Fibroblast of pulmonary artery (primary cell): ENCODE measurements around the gene VAV1.

ENCODE experiments used
- DNase-seq: peaks from one replicate; pipeline ENCODE4 v3.0.0-alpha.2; 2010; ENCODE audit warnings: low read depth
- H3K4me3 ChIP-seq: replicated peaks from 2 replicates; pipeline ENCODE4 v1.5.1; 2011; ENCODE audit warnings: low read depth, mild to moderate bottlenecking, control low read depth, low read length, moderate library complexity
- CTCF ChIP-seq: IDR thresholded peaks from 2 replicates; pipeline ENCODE4 v1.5.1; 2011; ENCODE audit warnings: mild to moderate bottlenecking, control low read depth, low read length, inconsistent platforms; ENCODE audit errors: missing control alignments

VAV1 gene

GRCh38 chr19:6894313-6894712 lies 121.8 kb downstream of the VAV1 start:
- no peak for TF ChIP-seq CTCF
- no peak for DNase-seq
- no peak overlapping the region for H3K4me3 ChIP-seq

- no peak for TF ChIP-seq CTCF
- no peak overlapping the region for H3K4me3 ChIP-seq
- DNase-seq, result no peak
Measured at GRCh38 chr19:6903446-6903845, 130.9 kb downstream of the VAV1 start.

GRCh38 chr19:6906559-6907060 lies 134.1 kb downstream of the VAV1 start:
- no peak overlapping the region for H3K4me3 ChIP-seq
- TF ChIP-seq CTCF, result no peak

More at GRCh38 chr19:6906559-6907060, 134.1 kb downstream of the VAV1 start:
- no peak for DNase-seq
